Measurements from ENCODE around the gene TFB1M. TPM values are rescaled to one million over a fixed set of nuclear protein-coding genes. Genes with fewer than 3 reads are reported as not detected.
"Not testable (repeated sequence)": the region's sequence is repeated elsewhere in the genome, so short reads cannot be mapped to it uniquely, and the experiment has no call there.

The TFB1M gene
- total RNA-seq, 1 donor = 20.0 TPM

GRCh38 chr6:155340464-155341129 is 26.3 kb upstream of the TFB1M start:
- H3K4me3 ChIP-seq (ENCODE audit: low read depth, low read length) = no peak overlapping the region
- TF ChIP-seq CTCF (IDR thresholded peaks at IDR 0.05; ENCODE audit: insufficient read depth, low read length) = peak; percentile 57
- DNase-seq (ENCODE audit: low read depth) = peak; percentile 59

GRCh38 chr6:155339929-155340328 is 25.6 kb upstream of the TFB1M start:
- not testable (repeated sequence) for DNase-seq (ENCODE audit: low read depth); H3K4me3 ChIP-seq (ENCODE audit: low read depth, low read length)

- not testable (repeated sequence) for H3K4me3 ChIP-seq (ENCODE audit: low read depth, low read length); DNase-seq (ENCODE audit: low read depth)
Measured at GRCh38 chr6:155338237-155338636, 24.0 kb upstream of the TFB1M start.

- DNase-seq (ENCODE audit: low read depth) = no peak
- TF ChIP-seq CTCF (IDR thresholded peaks at IDR 0.05; ENCODE audit: insufficient read depth, low read length) = no peak
- H3K4me3 ChIP-seq (ENCODE audit: low read depth, low read length) = no peak overlapping the region
Measured at GRCh38 chr6:155335265-155335664, 21.0 kb upstream of the TFB1M start.

- H3K4me3 ChIP-seq (ENCODE audit: low read depth, low read length); DNase-seq (ENCODE audit: low read depth): not testable (repeated sequence)
Measured at GRCh38 chr6:155334073-155334472, 19.8 kb upstream of the TFB1M start.

GRCh38 chr6:155333414-155333813 is 19.1 kb upstream of the TFB1M start:
- H3K4me3 ChIP-seq (ENCODE audit: low read depth, low read length) = no peak overlapping the region
- TF ChIP-seq CTCF (IDR thresholded peaks at IDR 0.05; ENCODE audit: insufficient read depth, low read length) = no peak
- no peak for DNase-seq (ENCODE audit: low read depth)

GRCh38 chr6:155330922-155331321 is 16.6 kb upstream of the TFB1M start:
- no peak overlapping the region for H3K4me3 ChIP-seq (ENCODE audit: low read depth, low read length)
- DNase-seq (ENCODE audit: low read depth) = no peak
- TF ChIP-seq CTCF (IDR thresholded peaks at IDR 0.05; ENCODE audit: insufficient read depth, low read length) = no peak

- H3K4me3 ChIP-seq (ENCODE audit: low read depth, low read length) = no peak overlapping the region
- DNase-seq (ENCODE audit: low read depth) = no peak
- no peak for TF ChIP-seq CTCF (IDR thresholded peaks at IDR 0.05; ENCODE audit: insufficient read depth, low read length)
Measured at GRCh38 chr6:155330133-155330734, 15.9 kb upstream of the TFB1M start.
